IPS-11a (cell line): Measurements from ENCODE around the gene LTBP2.

ENCODE experiments used
- H3K4me3 ChIP-seq: one replicate; pipeline ENCODE4 v1.5.1; 2013; ENCODE audit warnings: low read depth, low read length, control low read depth

LTBP2 gene

GRCh38 chr14:74592476-74593201 lies 19.4 kb downstream of the LTBP2 start:
- no peak overlapping the region for H3K4me3 ChIP-seq

GRCh38 chr14:74591899-74592298 lies 20.1 kb downstream of the LTBP2 start:
- no peak overlapping the region for H3K4me3 ChIP-seq

GRCh38 chr14:74591394-74591793 lies 20.6 kb downstream of the LTBP2 start:
- H3K4me3 ChIP-seq, result no peak overlapping the region

- no peak overlapping the region for H3K4me3 ChIP-seq
These were observed 22.7 kb downstream of the LTBP2 start for GRCh38 chr14:74589291-74589879.

GRCh38 chr14:74587363-74587707 lies 24.7 kb downstream of the LTBP2 start:
- no peak overlapping the region for H3K4me3 ChIP-seq

GRCh38 chr14:74586681-74587362 lies 25.2 kb downstream of the LTBP2 start:
- no peak overlapping the region for H3K4me3 ChIP-seq

- no peak overlapping the region for H3K4me3 ChIP-seq
These were observed 26.4 kb downstream of the LTBP2 start for GRCh38 chr14:74585406-74586335.

GRCh38 chr14:74584951-74585350 lies 27.1 kb downstream of the LTBP2 start:
- no peak overlapping the region for H3K4me3 ChIP-seq

GRCh38 chr14:74583689-74584434 lies 28.2 kb downstream of the LTBP2 start:
- H3K4me3 ChIP-seq, result no peak overlapping the region

- H3K4me3 ChIP-seq, result no peak overlapping the region
These were observed 29.0 kb downstream of the LTBP2 start for GRCh38 chr14:74582910-74583581.

- no peak overlapping the region for H3K4me3 ChIP-seq
These were observed 31.8 kb downstream of the LTBP2 start for GRCh38 chr14:74580275-74580672.

- no peak overlapping the region for H3K4me3 ChIP-seq
These were observed 32.4 kb downstream of the LTBP2 start for GRCh38 chr14:74579447-74580274.

- no peak overlapping the region for H3K4me3 ChIP-seq
These were observed 33.6 kb downstream of the LTBP2 start for GRCh38 chr14:74578479-74578878.

- no peak overlapping the region for H3K4me3 ChIP-seq
These were observed 34.1 kb downstream of the LTBP2 start for GRCh38 chr14:74577948-74578275.

- H3K4me3 ChIP-seq, result no peak overlapping the region
These were observed 34.6 kb downstream of the LTBP2 start for GRCh38 chr14:74577247-74577947.

GRCh38 chr14:74575936-74576335 lies 36.1 kb downstream of the LTBP2 start:
- H3K4me3 ChIP-seq, result no peak overlapping the region

- H3K4me3 ChIP-seq, result no peak overlapping the region
These were observed 36.5 kb downstream of the LTBP2 start for GRCh38 chr14:74575507-74575906.

GRCh38 chr14:74574706-74575105 lies 37.3 kb downstream of the LTBP2 start:
- no peak overlapping the region for H3K4me3 ChIP-seq

GRCh38 chr14:74574090-74574433 lies 38.0 kb downstream of the LTBP2 start:
- no peak overlapping the region for H3K4me3 ChIP-seq
